ENCODE results near the gene BUD23. TPM values are rescaled to one million over a fixed set of nuclear protein-coding genes. Genes with fewer than 3 reads are reported as not detected.

The BUD23 gene
- total RNA-seq, 1 experiment from 2014 or later = 78.1 TPM

- TF ChIP-seq CTCF (conservative IDR thresholded peaks at IDR 0.05) = no peak
- Histone ChIP-seq H2AFZ (ENCODE audit: low read length) (no peak overlapping the region), H4K8ac (replicated peaks; ENCODE audit: insufficient read length, low read depth, low read length) (no peak overlapping the region), H3K4ac (ENCODE audit: low read depth, low read length) (no peak overlapping the region), H3K9me3 (ENCODE audit: control insufficient read depth, low read depth, low read length) (no peaks in the 10 kb centered on the region), H2BK15ac (ENCODE audit: low read depth, low read length) (no peak overlapping the region), H2BK20ac (ENCODE audit: low read depth, low read length, poor library complexity, severe bottlenecking) (no peak overlapping the region), H3K4me2 (ENCODE audit: insufficient read depth, insufficient read length, low read length) (no peak overlapping the region), H3K23me2 (ENCODE audit: insufficient read length, low read depth, low read length, poor library complexity, severe bottlenecking) (peaks cover 9% of the 10 kb centered on the region), H2BK120ac (ENCODE audit: low read depth, low read length, poor library complexity, severe bottlenecking) (no peak overlapping the region), H3K23ac (ENCODE audit: insufficient read length, low read depth, low read length) (no peak overlapping the region), H3K27ac (ENCODE audit: insufficient read length, low read depth, low read length) (no peak overlapping the region), H3K4me1 (ENCODE audit: insufficient read depth, low read length) (no peaks in the 10 kb centered on the region), H3K27me3 (ENCODE audit: insufficient read depth, low read length) (peaks cover 3% of the 10 kb centered on the region; the same call in 1 of the 2 replicates), H3K56ac (ENCODE audit: insufficient read length, low read depth, low read length) (no peak overlapping the region), H4K5ac (ENCODE audit: insufficient read length, low read depth, low read length) (no peak overlapping the region), H3K14ac (ENCODE audit: insufficient read depth, low read length) (no peak overlapping the region), H3K18ac (ENCODE audit: insufficient read length, low read depth, low read length) (no peak overlapping the region), H2BK5ac (ENCODE audit: insufficient read length, low read length) (no peak overlapping the region), H2BK12ac (ENCODE audit: insufficient read length, low read depth, low read length) (no peak overlapping the region), H4K20me1 (ENCODE audit: control insufficient read depth, insufficient read depth, insufficient read length) (no peaks in the 10 kb centered on the region), H2AK5ac (ENCODE audit: insufficient read length, low read length) (no peak overlapping the region), H3K79me1 (ENCODE audit: insufficient read depth, low read depth, low read length, poor library complexity, severe bottlenecking) (no peaks in the 10 kb centered on the region), H3K9ac (ENCODE audit: extremely low read depth, insufficient read length, low read length) (no peak overlapping the region), H4K91ac (ENCODE audit: insufficient read length, low read depth, low read length) (no peak overlapping the region), H3K79me2 (ENCODE audit: insufficient read depth, low read length) (no peaks in the 10 kb centered on the region), H3T11ph (ENCODE audit: low read length) (no peak overlapping the region)
- peak overlapping the region; percentile 25 to 66; a peak in 1 of 5 replicates for H3K4me3 Mint-ChIP-seq
- H3K27ac Mint-ChIP-seq = no peak overlapping the region
- whole genome bisulfite sequencing (ENCODE audit: extremely low coverage, insufficient read length, low lambda C conversion rate) = no CpG with 5 or more reads among the region's 13 CpGs
- DNase-seq = no peak
- H3K27me3 Mint-ChIP-seq (ENCODE audit: low read depth) = peaks cover 37% of the 10 kb centered on the region
- peaks cover 0 to 7% of the 10 kb centered on the region in 2 experiments; a peak in 2 of 4 replicates for H3K4me1 Mint-ChIP-seq
- peaks cover 0 to 2% (median 0%) of the 10 kb centered on the region in 3 experiments; a peak in 2 of 7 replicates for H3K36me3 Mint-ChIP-seq (ENCODE audit: insufficient read depth in 1 of 3, low read depth in 3 of 3)
- H3K9me3 Mint-ChIP-seq = no peaks in the 10 kb centered on the region; a peak in 1 of 5 replicates
Measured at GRCh38 chr7:73717025-73717807, 33.8 kb downstream of the BUD23 start.
